ENCODE measurements around the gene ADORA1.

GRCh38 chr1:203090421-203091198 is 36.9 kb upstream of the ADORA1 start:
- TF ChIP-seq POLR2A (IDR thresholded peaks at IDR 0.05; ENCODE audit: low read depth, low read length) (no peak), TAF1 (IDR thresholded peaks at IDR 0.05; ENCODE audit: borderline replicate concordance, low read depth, low read length) (no peak), POLR2AphosphoS5 (IDR thresholded peaks at IDR 0.05; ENCODE audit: low read depth, low read length) (no peak)
